Activated T-cell treated with anti-CD3 and anti-CD28 coated beads, Interleukin-2, amount 50 U/mL, for 4 hours (primary cell): Measurements from ENCODE around the gene CHSY1. TPM values are rescaled to one million over a fixed set of nuclear protein-coding genes. Genes with fewer than 3 reads are reported as not detected.

Experiments
- ATAC-seq, 2 donors: fragments of 200-7000 bp; cut with Tn5 transposase; one replicate each; pipeline ENCODE4 v1.10.0; 2021
- DNase-seq: peaks from one replicate; pipeline ENCODE4 v3.0.0-alpha.2; 2020
- H3K27me3 Mint-ChIP-seq: one replicate; pipeline ENCODE4 v1.8.0; 2021; ENCODE audit warnings: low read depth, mixed read lengths
- H3K36me3 Mint-ChIP-seq: one replicate; pipeline ENCODE4 v1.8.0; 2022; ENCODE audit warnings: mixed read lengths; ENCODE audit not compliant: insufficient read depth
- H3K4me1 Mint-ChIP-seq: one replicate; pipeline ENCODE4 v1.8.0; 2021; ENCODE audit warnings: low read depth, mixed read lengths
- H3K4me3 Mint-ChIP-seq: one replicate; pipeline ENCODE4 v1.8.0; 2021; ENCODE audit warnings: mild to moderate bottlenecking, moderate library complexity, mixed read lengths
- H3K9me3 Mint-ChIP-seq: one replicate; pipeline ENCODE4 v1.8.0; 2021; ENCODE audit warnings: mixed read lengths
- total RNA-seq, 3 donors: library from RNA; stranded (reverse); gene quantifications; one replicate each; pipeline ENCODE4 v1.2.1, GENCODE V29; 2021

CHSY1 gene
- total RNA-seq, 3 donors from 2014 or later: 79.7 to 94.4 (median 88.0) TPM

GRCh38 chr15:101136381-101137268 lies 115.2 kb downstream of the CHSY1 start:
- DNase-seq: no peak
- Mint-ChIP-seq H3K4me3 (no peak overlapping the region), H3K36me3 (no peaks in the 10 kb centered on the region), H3K27me3 (no peaks in the 10 kb centered on the region), H3K9me3 (peaks cover 5% of the 10 kb centered on the region), H3K4me1 (peaks cover 26% of the 10 kb centered on the region)
- ATAC-seq: peak; percentile 7 to 11

GRCh38 chr15:101135532-101136166 lies 116.2 kb downstream of the CHSY1 start:
- Mint-ChIP-seq H3K4me3 (peak overlapping the region; percentile 1), H3K4me1 (peaks cover 26% of the 10 kb centered on the region), H3K27me3 (no peaks in the 10 kb centered on the region), H3K36me3 (no peaks in the 10 kb centered on the region), H3K9me3 (peaks cover 5% of the 10 kb centered on the region)
- ATAC-seq (peak in 1 of 2 donors; percentile 16), DNase-seq (no peak)

- no peaks in the 10 kb centered on the region for H3K36me3 Mint-ChIP-seq
- ATAC-seq (no peak), DNase-seq (no peak)
- H3K27me3 Mint-ChIP-seq: no peaks in the 10 kb centered on the region
- peaks cover 5% of the 10 kb centered on the region for H3K9me3 Mint-ChIP-seq
- H3K4me3 Mint-ChIP-seq: no peak overlapping the region
- H3K4me1 Mint-ChIP-seq: peaks cover 31% of the 10 kb centered on the region
These were observed 117.1 kb downstream of the CHSY1 start for GRCh38 chr15:101134780-101135179.

- no peak for ATAC-seq
- Mint-ChIP-seq H3K4me1 (peaks cover 34% of the 10 kb centered on the region), H3K4me3 (no peak overlapping the region), H3K36me3 (no peaks in the 10 kb centered on the region), H3K27me3 (no peaks in the 10 kb centered on the region), H3K9me3 (peaks cover 5% of the 10 kb centered on the region)
- no peak for DNase-seq
These were observed 118.0 kb downstream of the CHSY1 start for GRCh38 chr15:101133751-101134261.

GRCh38 chr15:101133181-101133460 lies 118.7 kb downstream of the CHSY1 start:
- H3K9me3 Mint-ChIP-seq: peaks cover 5% of the 10 kb centered on the region
- H3K36me3 Mint-ChIP-seq: no peaks in the 10 kb centered on the region
- H3K27me3 Mint-ChIP-seq: no peaks in the 10 kb centered on the region
- no peak overlapping the region for H3K4me3 Mint-ChIP-seq
- peaks cover 37% of the 10 kb centered on the region for H3K4me1 Mint-ChIP-seq
- ATAC-seq (no peak), DNase-seq (no peak)

- H3K9me3 Mint-ChIP-seq: peaks cover 5% of the 10 kb centered on the region
- H3K36me3 Mint-ChIP-seq: no peaks in the 10 kb centered on the region
- H3K27me3 Mint-ChIP-seq: no peaks in the 10 kb centered on the region
- DNase-seq: no peak
- no peak for ATAC-seq
- no peak overlapping the region for H3K4me3 Mint-ChIP-seq
- H3K4me1 Mint-ChIP-seq: peaks cover 41% of the 10 kb centered on the region
These were observed 119.3 kb downstream of the CHSY1 start for GRCh38 chr15:101132390-101133180.

GRCh38 chr15:101131489-101132389 lies 120.1 kb downstream of the CHSY1 start:
- no peak for ATAC-seq
- peaks cover 41% of the 10 kb centered on the region for H3K4me1 Mint-ChIP-seq
- H3K4me3 Mint-ChIP-seq: no peak overlapping the region
- H3K27me3 Mint-ChIP-seq: no peaks in the 10 kb centered on the region
- H3K9me3 Mint-ChIP-seq: peaks cover 5% of the 10 kb centered on the region
- H3K36me3 Mint-ChIP-seq: no peaks in the 10 kb centered on the region
- no peak for DNase-seq

- ATAC-seq: no peak
- peaks cover 5% of the 10 kb centered on the region for H3K9me3 Mint-ChIP-seq
- peaks cover 44% of the 10 kb centered on the region for H3K4me1 Mint-ChIP-seq
- no peak overlapping the region for H3K4me3 Mint-ChIP-seq
- H3K27me3 Mint-ChIP-seq: no peaks in the 10 kb centered on the region
- no peaks in the 10 kb centered on the region for H3K36me3 Mint-ChIP-seq
- DNase-seq: no peak
These were observed 121.9 kb downstream of the CHSY1 start for GRCh38 chr15:101129851-101130380.

GRCh38 chr15:101128221-101129015 lies 123.4 kb downstream of the CHSY1 start:
- peaks cover 57% of the 10 kb centered on the region for H3K4me1 Mint-ChIP-seq
- no peak for ATAC-seq

GRCh38 chr15:101127506-101128076 lies 124.3 kb downstream of the CHSY1 start:
- DNase-seq (peak; percentile 26), ATAC-seq (peak; percentile 74)
- H3K36me3 Mint-ChIP-seq: no peaks in the 10 kb centered on the region
- peaks cover 60% of the 10 kb centered on the region for H3K4me1 Mint-ChIP-seq
- no peaks in the 10 kb centered on the region for H3K27me3 Mint-ChIP-seq
- peak overlapping the region; percentile 63 for H3K4me3 Mint-ChIP-seq
- H3K9me3 Mint-ChIP-seq: no peaks in the 10 kb centered on the region

More at GRCh38 chr15:101128221-101129015, 123.4 kb downstream of the CHSY1 start:
- Mint-ChIP-seq H3K4me3 (no peak overlapping the region), H3K9me3 (no peaks in the 10 kb centered on the region), H3K27me3 (no peaks in the 10 kb centered on the region), H3K36me3 (no peaks in the 10 kb centered on the region)
- no peak for DNase-seq

- no peaks in the 10 kb centered on the region for H3K36me3 Mint-ChIP-seq
- H3K9me3 Mint-ChIP-seq: no peaks in the 10 kb centered on the region
- H3K27me3 Mint-ChIP-seq: no peaks in the 10 kb centered on the region
- DNase-seq (no peak), ATAC-seq (peak; percentile 20 to 75)
- H3K4me1 Mint-ChIP-seq: peaks cover 64% of the 10 kb centered on the region
- H3K4me3 Mint-ChIP-seq: peak overlapping the region; percentile 63
These were observed 125.0 kb downstream of the CHSY1 start for GRCh38 chr15:101126618-101127505.
